Measurements from ENCODE around the gene TRAPPC11. TPM values are rescaled to one million over a fixed set of nuclear protein-coding genes. Genes with fewer than 3 reads are reported as not detected.

TRAPPC11 gene
- total RNA-seq, 1 donor from 2014 or later = 26.3 TPM

DNA sequence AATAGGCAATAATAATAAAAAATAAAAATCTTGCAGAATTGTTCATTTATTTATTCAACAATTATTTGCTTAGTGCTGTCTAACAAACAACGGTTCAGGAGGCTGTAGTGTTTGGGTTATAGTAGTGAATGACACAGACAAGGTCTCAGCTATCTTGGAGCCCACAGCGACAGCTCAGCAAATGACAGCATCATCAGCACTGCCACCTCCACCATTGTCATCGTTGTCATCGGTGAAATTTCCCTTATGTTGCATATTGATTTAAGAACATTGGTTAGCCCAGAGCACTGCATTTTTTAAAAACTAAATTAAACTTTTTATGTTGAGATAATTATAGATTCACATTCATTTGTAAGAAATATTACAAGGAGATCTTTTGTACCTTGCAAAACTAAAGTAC is 79.9 kb downstream of the TRAPPC11 start:
- DNase-seq = no peak
- no peak overlapping the region for H3K27ac Mint-ChIP-seq
- no peaks in the 10 kb centered on the region for H3K9me3 Mint-ChIP-seq
- intact Hi-C loops (cut with micrococcal nuclease) = no loop called here
- no peaks in the 10 kb centered on the region for H3K36me3 Mint-ChIP-seq (ENCODE audit: low read depth)
- peaks cover 6% of the 10 kb centered on the region for H3K27me3 Mint-ChIP-seq
- no peaks in the 10 kb centered on the region for H3K4me1 Mint-ChIP-seq
- no peak overlapping the region for H3K4me3 Mint-ChIP-seq

DNA sequence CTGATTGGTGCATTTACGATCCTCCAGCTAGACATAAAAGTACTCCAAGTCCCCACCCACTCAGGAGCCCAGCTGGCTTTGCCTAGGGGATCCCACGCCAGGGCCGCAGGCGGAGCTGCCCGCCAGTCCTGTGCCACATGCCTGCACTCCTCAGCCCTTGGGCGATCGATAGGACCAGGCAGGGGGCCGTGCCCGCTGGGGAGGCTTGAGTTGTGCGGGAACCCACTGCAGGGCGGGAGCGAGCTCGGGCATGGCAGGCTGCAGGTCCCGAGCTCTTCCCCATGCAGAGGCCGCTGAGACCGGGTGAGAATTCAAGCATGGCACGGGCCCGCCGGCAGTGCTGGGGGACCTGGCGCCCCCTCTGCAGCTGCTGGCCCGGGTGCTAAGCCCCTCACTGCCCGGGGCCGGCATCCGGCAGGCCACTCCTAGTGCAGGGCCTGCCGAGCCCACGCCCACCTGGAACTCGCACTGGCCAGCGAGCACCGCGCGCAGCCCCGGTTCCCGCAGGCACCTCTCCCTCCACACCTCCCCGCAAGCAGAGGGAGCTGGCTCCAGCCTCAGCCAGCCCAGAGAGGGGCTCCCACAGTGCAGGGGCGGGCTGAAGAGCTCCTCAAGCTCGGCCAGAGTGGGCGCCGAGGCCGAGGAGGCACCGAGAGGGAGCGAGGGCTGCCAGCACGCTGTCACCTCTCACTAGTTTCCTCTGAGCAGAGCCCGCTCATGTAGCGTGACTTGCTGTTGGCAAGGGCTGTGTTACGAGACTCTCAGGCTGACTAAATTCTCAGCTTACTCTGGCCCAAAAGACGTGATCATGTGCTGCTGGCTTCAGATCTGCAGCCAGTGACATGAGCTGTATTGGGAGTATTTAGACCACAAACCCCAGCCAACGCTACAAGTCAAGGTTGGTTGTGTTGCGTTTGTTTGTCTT is 87.5 kb downstream of the TRAPPC11 start:
- peaks cover 1% of the 10 kb centered on the region for H3K27me3 Mint-ChIP-seq
- no peaks in the 10 kb centered on the region for H3K9me3 Mint-ChIP-seq
- no peak for DNase-seq
- H3K27ac Mint-ChIP-seq = no peak overlapping the region
- intact Hi-C loops (cut with micrococcal nuclease) = no loop called here
- no peaks in the 10 kb centered on the region for H3K4me1 Mint-ChIP-seq
- no peaks in the 10 kb centered on the region for H3K36me3 Mint-ChIP-seq (ENCODE audit: low read depth)
- no peak overlapping the region for H3K4me3 Mint-ChIP-seq

DNA sequence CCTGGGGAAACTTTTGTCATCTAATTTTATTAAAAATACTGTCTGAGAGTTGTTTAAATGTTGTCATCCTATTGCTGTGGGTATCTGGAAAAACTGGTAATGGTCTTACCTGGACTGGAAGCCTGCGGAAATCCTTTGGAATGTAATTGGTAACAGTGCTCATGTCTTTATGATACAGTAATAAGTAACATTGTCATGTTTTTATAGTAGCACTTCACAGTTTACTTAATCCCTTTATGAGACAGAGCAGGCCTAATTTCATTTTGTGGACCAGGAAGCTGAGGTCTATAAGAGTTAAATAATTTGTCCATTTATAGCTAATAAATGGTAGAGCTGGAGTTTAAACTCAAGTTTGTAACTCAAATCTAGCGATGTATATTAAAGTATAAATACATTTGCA is 88.3 kb downstream of the TRAPPC11 start:
- H3K36me3 Mint-ChIP-seq (ENCODE audit: low read depth) = no peaks in the 10 kb centered on the region
- intact Hi-C loops (cut with micrococcal nuclease) = no loop called here
- no peaks in the 10 kb centered on the region for H3K9me3 Mint-ChIP-seq
- H3K27me3 Mint-ChIP-seq = no peaks in the 10 kb centered on the region
- H3K27ac Mint-ChIP-seq = no peak overlapping the region
- no peak for DNase-seq
- no peak overlapping the region for H3K4me3 Mint-ChIP-seq
- no peaks in the 10 kb centered on the region for H3K4me1 Mint-ChIP-seq

DNA sequence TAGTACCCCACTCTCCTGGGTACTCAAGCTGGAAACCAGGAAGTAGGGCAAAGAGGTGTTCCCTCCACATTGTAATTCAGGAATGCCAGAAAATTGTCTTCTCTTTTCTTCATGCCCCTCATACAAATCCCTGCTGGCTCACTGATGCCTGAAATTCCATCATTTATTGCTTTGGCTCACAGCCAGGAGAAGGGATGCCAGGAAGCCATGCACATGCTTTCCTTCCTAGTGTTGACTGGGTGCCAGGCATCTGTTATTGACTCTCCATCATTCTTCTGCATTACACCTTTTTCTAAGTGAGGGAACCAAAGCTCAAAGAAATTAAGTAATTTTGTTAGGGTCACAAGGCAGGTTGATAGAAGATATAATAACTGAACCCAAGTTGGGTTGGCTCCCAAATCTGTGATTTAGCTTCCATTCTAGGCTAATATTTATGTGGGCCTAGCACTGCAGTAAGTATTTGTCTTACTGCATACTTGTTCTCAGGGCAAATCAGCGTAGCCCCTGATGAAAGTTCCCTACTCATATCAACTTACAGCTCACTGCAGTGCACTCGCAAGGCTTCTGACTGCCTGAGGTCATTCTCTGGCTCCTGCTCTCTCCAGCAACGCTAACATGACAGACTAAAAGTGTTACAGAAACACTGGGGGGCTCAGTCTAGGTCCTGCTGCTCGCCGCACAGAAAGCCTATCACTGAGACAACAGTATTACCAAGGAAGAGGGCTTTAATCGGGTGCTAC is 89.0 kb downstream of the TRAPPC11 start:
- no peak overlapping the region for H3K27ac Mint-ChIP-seq
- intact Hi-C loops (cut with micrococcal nuclease) = no loop called here
- no peaks in the 10 kb centered on the region for H3K9me3 Mint-ChIP-seq
- H3K36me3 Mint-ChIP-seq (ENCODE audit: low read depth) = no peaks in the 10 kb centered on the region
- no peak for DNase-seq
- H3K27me3 Mint-ChIP-seq = no peaks in the 10 kb centered on the region
- H3K4me1 Mint-ChIP-seq = no peaks in the 10 kb centered on the region
- H3K4me3 Mint-ChIP-seq = no peak overlapping the region

DNA sequence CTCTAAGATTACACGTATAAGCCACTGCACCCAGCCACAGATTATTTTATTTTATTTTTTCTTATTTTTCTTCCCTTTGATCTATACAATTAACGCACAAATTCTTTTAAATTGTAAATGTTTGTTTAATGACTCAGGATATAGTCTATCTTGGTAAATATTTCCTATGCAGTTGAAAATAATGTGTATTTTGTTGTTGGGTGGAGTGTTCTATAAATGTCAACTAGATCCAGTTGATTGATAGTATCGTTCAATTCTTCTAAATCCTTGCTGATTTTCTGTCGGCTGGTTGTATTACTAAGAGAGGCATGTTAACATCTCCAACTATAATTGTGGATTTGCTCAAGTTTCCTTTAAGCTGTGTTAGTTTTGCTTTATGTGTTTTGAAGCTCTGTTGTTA is 92.0 kb downstream of the TRAPPC11 start:
- no peak overlapping the region for H3K27ac Mint-ChIP-seq
- DNase-seq = no peak
- intact Hi-C loops (cut with micrococcal nuclease) = no loop called here
- no peaks in the 10 kb centered on the region for H3K27me3 Mint-ChIP-seq
- no peak overlapping the region for H3K4me3 Mint-ChIP-seq
- no peaks in the 10 kb centered on the region for H3K36me3 Mint-ChIP-seq (ENCODE audit: low read depth)
- no peaks in the 10 kb centered on the region for H3K4me1 Mint-ChIP-seq
- no peaks in the 10 kb centered on the region for H3K9me3 Mint-ChIP-seq

DNA sequence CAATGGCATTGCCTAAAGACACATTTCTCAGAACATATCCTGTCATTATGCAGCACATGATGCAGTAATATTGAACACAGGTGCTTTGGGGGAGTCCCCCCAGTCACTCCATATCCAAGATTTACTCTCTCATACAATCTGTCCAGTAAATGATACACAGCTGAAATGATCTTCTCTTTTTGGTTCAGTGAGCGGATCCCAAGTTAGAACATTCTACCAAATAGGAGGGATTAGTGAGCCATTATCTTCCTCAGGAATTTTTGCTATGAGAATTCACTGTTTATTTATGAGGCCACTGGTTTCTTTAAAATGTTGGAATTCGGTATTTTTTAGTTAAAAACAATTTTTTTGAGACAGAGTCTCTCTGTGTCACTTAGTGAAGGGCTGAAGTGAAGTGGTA is 96.5 kb downstream of the TRAPPC11 start:
- Mint-ChIP-seq H3K27ac (no peak overlapping the region), H3K4me3 (no peak overlapping the region), H3K4me1 (no peaks in the 10 kb centered on the region), H3K36me3 (ENCODE audit: low read depth) (no peaks in the 10 kb centered on the region), H3K27me3 (peaks cover 1% of the 10 kb centered on the region), H3K9me3 (no peaks in the 10 kb centered on the region)
- DNase-seq = no peak
- intact Hi-C loops (cut with micrococcal nuclease) = no loop called here

DNA sequence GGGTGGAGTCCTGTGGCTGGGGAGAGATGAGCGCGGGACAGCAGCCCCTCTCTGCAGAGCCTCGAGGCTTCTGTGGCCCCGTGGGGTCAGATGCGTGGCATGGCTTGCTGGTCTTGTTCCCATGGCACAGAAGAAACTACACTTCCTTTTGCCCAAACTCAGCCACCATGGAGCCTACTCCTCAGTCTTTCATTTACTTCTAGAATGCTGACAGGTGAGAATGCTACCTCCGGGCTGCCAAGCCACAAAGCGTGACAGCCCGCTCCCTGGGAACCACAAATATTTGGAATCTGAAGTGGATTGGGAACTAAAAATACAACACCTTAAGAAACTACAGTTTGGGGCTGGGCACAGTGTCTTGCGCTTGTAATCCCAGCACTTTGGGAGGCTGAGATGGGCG is 98.0 kb downstream of the TRAPPC11 start:
- no peak overlapping the region for H3K4me3 Mint-ChIP-seq
- H3K36me3 Mint-ChIP-seq (ENCODE audit: low read depth) = no peaks in the 10 kb centered on the region
- intact Hi-C loops (cut with micrococcal nuclease) = no loop called here
- H3K27ac Mint-ChIP-seq = no peak overlapping the region
- H3K9me3 Mint-ChIP-seq = no peaks in the 10 kb centered on the region
- peaks cover 4% of the 10 kb centered on the region for H3K27me3 Mint-ChIP-seq
- DNase-seq = no peak
- no peaks in the 10 kb centered on the region for H3K4me1 Mint-ChIP-seq

DNA sequence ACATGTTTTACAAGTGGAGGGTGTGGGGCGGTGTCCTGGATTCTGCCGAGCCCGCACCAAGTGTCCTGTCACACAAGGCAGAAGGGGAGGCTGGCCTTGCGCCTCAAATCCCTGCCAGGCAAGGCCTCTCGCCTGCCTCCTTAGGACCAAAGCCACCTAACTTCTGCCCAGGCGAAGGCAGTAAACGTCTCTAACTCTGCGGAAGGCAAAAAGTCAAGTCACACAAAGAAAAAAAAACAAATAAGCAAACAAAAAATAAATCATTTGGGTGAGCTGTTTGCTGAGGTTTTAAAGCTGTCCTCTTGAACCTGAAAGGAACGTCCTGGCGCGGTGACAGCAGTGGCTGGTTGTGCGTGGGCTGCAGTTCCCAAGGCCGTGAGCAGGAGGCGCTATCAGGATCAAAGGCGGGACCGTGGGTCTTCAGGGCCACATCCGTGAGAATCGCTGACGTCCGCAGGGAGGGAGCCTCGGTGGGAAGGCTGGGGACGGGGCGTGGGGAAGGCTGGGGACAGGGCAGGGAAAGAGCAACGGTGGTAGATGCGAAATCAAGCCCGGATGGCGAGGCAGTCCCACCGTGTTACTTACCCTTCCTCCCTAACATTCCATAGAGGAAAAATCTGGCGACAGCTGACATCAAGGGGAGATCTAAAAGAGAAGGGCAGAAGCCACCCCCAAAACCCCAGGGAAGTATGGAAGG is 99.1 kb downstream of the TRAPPC11 start:
- intact Hi-C loops (cut with micrococcal nuclease) = no loop called here
- Mint-ChIP-seq H3K36me3 (ENCODE audit: low read depth) (no peaks in the 10 kb centered on the region), H3K27ac (no peak overlapping the region), H3K27me3 (peaks cover 8% of the 10 kb centered on the region), H3K9me3 (no peaks in the 10 kb centered on the region), H3K4me1 (no peaks in the 10 kb centered on the region), H3K4me3 (no peak overlapping the region)
- DNase-seq = no peak

DNA sequence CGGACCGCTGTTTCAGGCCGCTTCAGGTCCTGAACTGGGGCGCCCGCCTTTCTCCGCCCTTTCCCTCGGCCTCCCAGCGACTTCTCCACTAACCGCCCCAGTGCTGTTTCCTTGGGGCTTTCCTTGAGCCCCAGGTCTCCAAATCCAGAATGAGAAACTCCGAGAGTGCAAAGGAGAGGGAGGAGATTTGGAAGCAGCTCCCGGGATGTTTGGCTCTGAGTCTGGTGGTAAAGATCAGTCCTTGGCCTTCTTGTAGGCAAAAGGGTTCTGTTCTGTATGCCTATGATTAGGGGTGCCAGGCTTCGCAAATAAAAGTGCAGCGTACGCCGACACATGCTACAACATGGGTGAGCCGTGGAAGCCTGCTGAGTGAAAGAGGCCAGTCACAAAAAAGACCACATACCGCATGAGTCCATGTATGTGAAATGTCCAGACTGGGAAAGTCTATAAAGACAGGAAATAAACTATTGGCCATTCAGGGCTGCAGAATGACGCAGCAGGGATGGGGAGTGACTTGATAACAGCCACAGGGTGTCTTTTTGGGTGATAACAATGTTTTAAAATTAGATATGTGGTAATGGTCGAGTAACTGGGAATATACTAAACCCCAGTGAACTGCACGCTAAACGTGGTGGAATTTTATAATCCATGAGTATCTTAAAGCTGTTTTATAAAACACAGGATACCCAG is 99.8 kb downstream of the TRAPPC11 start:
- no peak overlapping the region for H3K4me3 Mint-ChIP-seq
- H3K4me1 Mint-ChIP-seq = no peaks in the 10 kb centered on the region
- H3K27ac Mint-ChIP-seq = no peak overlapping the region
- no peaks in the 10 kb centered on the region for H3K9me3 Mint-ChIP-seq
- no peak for DNase-seq
- intact Hi-C loops (cut with micrococcal nuclease) = no loop called here
- peaks cover 8% of the 10 kb centered on the region for H3K27me3 Mint-ChIP-seq
- no peaks in the 10 kb centered on the region for H3K36me3 Mint-ChIP-seq (ENCODE audit: low read depth)

DNA sequence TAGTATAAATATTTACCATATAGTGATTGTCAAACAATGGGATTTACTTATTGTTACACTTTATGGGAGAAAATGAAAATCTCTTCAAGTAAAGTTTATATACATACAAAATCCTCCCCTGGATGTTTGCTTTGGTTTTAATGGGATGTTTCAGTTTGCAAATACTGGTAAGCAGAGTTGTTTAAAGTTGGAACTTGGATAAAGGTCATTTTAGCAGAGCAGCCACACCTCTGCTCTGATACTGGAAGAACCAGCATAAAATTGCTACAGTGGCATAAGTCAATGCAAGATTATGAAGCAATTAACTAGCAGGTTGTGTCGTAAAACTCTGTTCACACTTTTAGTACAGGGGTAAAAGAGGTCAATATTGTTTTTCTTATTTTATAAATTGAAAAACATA is 101.2 kb downstream of the TRAPPC11 start:
- H3K4me3 Mint-ChIP-seq = no peak overlapping the region
- H3K36me3 Mint-ChIP-seq (ENCODE audit: low read depth) = no peaks in the 10 kb centered on the region
- no peaks in the 10 kb centered on the region for H3K9me3 Mint-ChIP-seq

More for the DNA sequence above, 101.2 kb downstream of the TRAPPC11 start:
- DNase-seq = no peak
- intact Hi-C loops (cut with micrococcal nuclease) = no loop called here
- no peak overlapping the region for H3K27ac Mint-ChIP-seq
- H3K4me1 Mint-ChIP-seq = no peaks in the 10 kb centered on the region
- H3K27me3 Mint-ChIP-seq = peaks cover 8% of the 10 kb centered on the region

Other genes with a start within 250 kb of the TRAPPC11 start
- gene CDKN2AIP, start 214.7 kb upstream of the TRAPPC11 start, total RNA-seq = 22.7 and 23.1 TPM in 2 replicates
- 12.4 and 13.5 TPM in 2 replicates for gene ING2, start 154.2 kb upstream of the TRAPPC11 start, total RNA-seq
- gene RWDD4, start 108 bp upstream of the TRAPPC11 start, total RNA-seq = 27.3 and 31.5 TPM in 2 replicates
- gene STOX2, start 246.0 kb downstream of the TRAPPC11 start, total RNA-seq = not detected in 2 replicates

All from activated CD4-positive, alpha-beta T cell treated with anti-CD3 and anti-CD28 coated beads, Interleukin-2, amount 10 ng/mL, durations not matched to agents 24 days and 14 days (primary cell).